HCT116 (cell line): ENCODE measurements around the gene PQBP1. TPM values are rescaled to one million over a fixed set of nuclear protein-coding genes. Genes with fewer than 3 reads are reported as not detected.

ENCODE experiments used
- ATAC-seq: fragments of 200-7000 bp; cut with Tn5 transposase; 2 replicates; pipeline ENCODE4 v1.9.1; 2020; ENCODE audit warnings: mild to moderate bottlenecking, moderate library complexity
- BruUV-seq: library from RNA; stranded (reverse); fragments of 400-500 nt; replicated peaks from 2 replicates; lab custom pipeline; 2021; lab: Mats Ljungman, UMichigan
- CTCF ChIA-PET: fragments of 300-600 bp; sonication (Branson Sonifier 250); formaldehyde crosslinking; loops from one replicate; lab custom pipeline; 2021; ENCODE audit warnings: antibody characterized with exemption; lab: Charles Lee
- POLR2A ChIA-PET: fragments of 300-600, 350-600 bp; sonication (Branson Sonifier 250); formaldehyde crosslinking; loops from one replicate; lab custom pipeline; 2021; ENCODE audit warnings: antibody characterized with exemption; lab: Charles Lee
- RAD21 ChIA-PET, 2 experiments: fragments of 300-600 bp; sonication (Branson Sonifier 250); formaldehyde crosslinking; loops; one replicate each; lab custom pipeline; 2023; ENCODE audit warnings: low total read pairs in 2 of 2; ENCODE audit not compliant: uncharacterized antibody in 2 of 2, unreplicated experiment in 2 of 2, low non-redundant PET in 1 of 2; lab: Charles Lee
- DNase-seq: peaks from one replicate; pipeline ENCODE4 v3.0.0-alpha.2; 2010; ENCODE audit warnings: low read depth, low spot score
- H2AFZ ChIP-seq: fragments of 200-600 bp; shearing (Covaris generic), sonication (generic); 2 replicates; pipeline ENCODE4 v1.6.1; 2017; ENCODE audit warnings: low read depth, mixed run types, mixed read lengths, antibody characterized with exemption, low read length; ENCODE audit not compliant: poor library complexity, severe bottlenecking
- H3K27ac ChIP-seq: 2 replicates; pipeline ENCODE4 v1.5.1; 2012; ENCODE audit warnings: low read depth, low read length
- H3K27me3 ChIP-seq: fragments of 200-600 bp; sonication (generic); 2 replicates; pipeline ENCODE4 v1.6.1; 2016; ENCODE audit warnings: mixed run types, low read length, mixed read lengths; ENCODE audit not compliant: insufficient read depth
- H3K36me3 ChIP-seq, 2 experiments: fragments of 200-500 bp in 1 of 2; fragments of 200-600 bp in 1 of 2; sonication (Bioruptor generic) in 1 of 2; sonication (generic) in 1 of 2; 2 replicates each; pipeline versions ENCODE4 v1.5.1 to v1.6.1; 2014 to 2016; ENCODE audit warnings: low read length in 2 of 2, inconsistent platforms in 1 of 2, mixed read lengths in 1 of 2, mixed run types in 1 of 2; ENCODE audit not compliant: insufficient read depth in 2 of 2, control insufficient read depth in 1 of 2
- H3K4me1 ChIP-seq, 2 experiments: fragments of 200-600 bp in 1 of 2; sonication (generic) in 1 of 2; 2 replicates each; pipeline versions ENCODE4 v1.5.1 to v1.6.1; 2012 to 2017; ENCODE audit warnings: low read length in 2 of 2, inconsistent platforms in 1 of 2, mild to moderate bottlenecking in 1 of 2, mixed read lengths in 1 of 2, mixed run types in 1 of 2, moderate library complexity in 1 of 2; ENCODE audit not compliant: insufficient read depth in 2 of 2, control insufficient read depth in 1 of 2
- H3K4me2 ChIP-seq: fragments of 200-600 bp; sonication (generic); 2 replicates; pipeline ENCODE4 v1.6.1; 2017; ENCODE audit warnings: mixed run types, low read length, mixed read lengths
- H3K4me3 ChIP-seq, 2 experiments: fragments of 200-600 bp in 1 of 2; sonication (generic) in 1 of 2; replicated peaks in 1 of 2; 2 replicates each; pipeline ENCODE4 v1.5.1; 2011 to 2016; ENCODE audit warnings: low read length in 2 of 2, control low read depth in 1 of 2, low read depth in 1 of 2, mild to moderate bottlenecking in 1 of 2, mixed read lengths in 1 of 2, mixed run types in 1 of 2
- H3K79me2 ChIP-seq: fragments of 200-600 bp; sonication (generic); 2 replicates; pipeline ENCODE4 v1.6.1; 2017; ENCODE audit warnings: mild to moderate bottlenecking, mixed run types, low read length, moderate library complexity, mixed read lengths; ENCODE audit not compliant: insufficient read depth
- H3K9ac ChIP-seq: fragments of 200-600 bp; sonication (generic); 2 replicates; pipeline ENCODE4 v1.6.1; 2016; ENCODE audit warnings: low read length, mixed read lengths
- H3K9me2 ChIP-seq: fragments of 200-600 bp; sonication (generic), shearing (Covaris generic); 2 replicates; pipeline ENCODE4 v1.6.1; 2017; ENCODE audit warnings: mixed run types, mild to moderate bottlenecking, moderate library complexity; ENCODE audit not compliant: insufficient read depth
- H3K9me3 ChIP-seq, 2 experiments: fragments of 200-500 bp in 1 of 2; fragments of 200-600 bp in 1 of 2; sonication (Bioruptor generic) in 1 of 2; sonication (generic) in 1 of 2; 2 replicates each; pipeline ENCODE4 v1.6.1; 2014 to 2017; ENCODE audit warnings: low read length in 2 of 2, mixed read lengths in 2 of 2, inconsistent platforms in 1 of 2, low read depth in 1 of 2, mild to moderate bottlenecking in 1 of 2, mixed run types in 1 of 2, moderate library complexity in 1 of 2; ENCODE audit not compliant: control insufficient read depth in 1 of 2, insufficient read depth in 1 of 2
- H4K20me1 ChIP-seq: fragments of 200-600 bp; sonication (generic), shearing (Covaris generic); 2 replicates; pipeline ENCODE4 v1.6.1; 2017; ENCODE audit warnings: mixed run types, mild to moderate bottlenecking, moderate library complexity; ENCODE audit not compliant: insufficient read depth
- CBX3 ChIP-seq: IDR thresholded peaks from 2 replicates; pipeline ENCODE4 v1.6.1; 2012; ENCODE audit warnings: low read depth
- CTCF ChIP-seq, 3 experiments: fragments of 200-600 bp in 1 of 3; sonication (generic) in 1 of 3; IDR thresholded peaks in 2 of 3; conservative IDR thresholded peaks in 1 of 3; 2 replicates each; pipeline ENCODE4 v1.5.1; 2012 to 2017; ENCODE audit warnings: low read depth in 2 of 3, low read length in 2 of 3, antibody characterized with exemption in 1 of 3, borderline replicate concordance in 1 of 3, control low read depth in 1 of 3, mild to moderate bottlenecking in 1 of 3, mixed read lengths in 1 of 3, mixed run types in 1 of 3, moderate library complexity in 1 of 3; ENCODE audit not compliant: insufficient read depth in 1 of 3
- ELF1 ChIP-seq: IDR thresholded peaks from 2 replicates; pipeline ENCODE4 v1.6.1; 2012; ENCODE audit warnings: low read depth, borderline replicate concordance
- EZH2phosphoT487 ChIP-seq: fragments of 200-600 bp; IDR thresholded peaks from 2 replicates; pipeline ENCODE4 v1.6.1; 2018; ENCODE audit warnings: antibody characterized with exemption, borderline replicate concordance
- FOSL1 ChIP-seq: IDR thresholded peaks from 2 replicates; pipeline ENCODE4 v1.6.1; 2012; ENCODE audit warnings: low read depth
- MAX ChIP-seq: IDR thresholded peaks from 2 replicates; pipeline ENCODE4 v1.6.1; 2012
- POLR2A ChIP-seq: IDR thresholded peaks from 2 replicates; pipeline ENCODE4 v1.7.0; 2011; ENCODE audit warnings: borderline replicate concordance; ENCODE audit not compliant: insufficient read depth, insufficient read length; ENCODE audit errors: extremely low read depth
- POLR2AphosphoS5 ChIP-seq: IDR thresholded peaks from 2 replicates; pipeline ENCODE4 v1.6.1; 2011; ENCODE audit warnings: mild to moderate bottlenecking, low read depth, low read length, moderate library complexity
- RAD21 ChIP-seq: IDR thresholded peaks from 2 replicates; pipeline ENCODE4 v1.6.1; 2012; ENCODE audit warnings: low read depth, mild to moderate bottlenecking
- SP1 ChIP-seq: IDR thresholded peaks from 2 replicates; pipeline ENCODE4 v1.6.1; 2012; ENCODE audit warnings: low read depth
- TCF7L2 ChIP-seq: IDR thresholded peaks from 2 replicates; pipeline ENCODE4 v1.7.0; 2011; ENCODE audit warnings: borderline replicate concordance, inconsistent platforms; ENCODE audit not compliant: insufficient read depth, insufficient read length; ENCODE audit errors: extremely low read depth
- YY1 ChIP-seq: IDR thresholded peaks from 2 replicates; pipeline ENCODE4 v1.6.1; 2011; ENCODE audit warnings: low read length, low read depth, moderate library complexity, mild to moderate bottlenecking; ENCODE audit not compliant: insufficient replicate concordance; ENCODE audit errors: extremely low read depth
- ZFX ChIP-seq: fragments of 450-650 bp; IDR thresholded peaks from 2 replicates; pipeline ENCODE4 v1.6.1; 2017
- intact Hi-C: fragments of 100-400 bp; cut with micrococcal nuclease; formaldehyde crosslinking; loops from 2 replicates; pipeline ENCODE4 v1.10.0; 2022
- total RNA-seq: library from RNA; stranded (reverse); gene quantifications from one replicate; pipeline ENCODE4 v1.2.1, GENCODE V29; 2021; ENCODE audit not compliant: unreplicated experiment

The PQBP1 gene
- total RNA-seq, 1 experiment from 2014 or later, result 67.1 TPM

GRCh38 chrX:48904626-48905025 lies 6.9 kb downstream of the PQBP1 start:
- RAD21 ChIA-PET, result no interaction called here
- H4K20me1 ChIP-seq, result no peaks in the 10 kb centered on the region
- no peak overlapping the region for H3K27ac ChIP-seq
- no peak for ATAC-seq
- CTCF ChIA-PET, result no interaction called here
- peaks cover 18% of the 10 kb centered on the region for H3K79me2 ChIP-seq
- TF ChIP-seq CBX3, result no peak
- no peak for TF ChIP-seq EZH2phosphoT487
- TF ChIP-seq FOSL1, result no peak
- TF ChIP-seq CTCF (IDR thresholded peaks at IDR 0.05 in 2 of 3, conservative IDR thresholded peaks at IDR 0.05 in 1 of 3; ENCODE audit: borderline replicate concordance in 1 of 3, insufficient read depth in 1 of 3, low read depth in 2 of 3, low read length in 2 of 3), result no peak
- TF ChIP-seq ELF1, result no peak
- TF ChIP-seq SP1, result no peak
- TF ChIP-seq TCF7L2, result no peak
- TF ChIP-seq MAX, result no peak
- TF ChIP-seq POLR2A, result no peak
- TF ChIP-seq RAD21, result no peak
- TF ChIP-seq ZFX, result no peak
- TF ChIP-seq POLR2AphosphoS5, result no peak
- no peak for TF ChIP-seq YY1
- TF ChIP-seq, all 23 proteins: peak for 0
- Histone ChIP-seq H3K4me2 (no peak overlapping the region), H3K27me3 (no peaks in the 10 kb centered on the region), H2AFZ (no peak overlapping the region), H3K4me3 (no peak overlapping the region), H3K9ac (no peak overlapping the region), H3K36me3 (no peaks in the 10 kb centered on the region; a peak in 2 of 4 replicates), H3K4me1 (no peaks in the 10 kb centered on the region), H3K9me3 (no peaks in the 10 kb centered on the region), H3K9me2 (no peaks in the 10 kb centered on the region)
- DNase-seq, result no peak
- intact Hi-C loops, result no loop called here
- no TSS peak for BruUV-seq
- POLR2A ChIA-PET, result no interaction called here
